ENCODE results near the gene FANK1. TPM values are rescaled to one million over a fixed set of nuclear protein-coding genes. Genes with fewer than 3 reads are reported as not detected.
A peak's percentile ranks its signal among the peaks of the same experiment; 100 is the strongest.
"Not testable (repeated sequence)": the region's sequence is repeated elsewhere in the genome, so short reads cannot be mapped to it uniquely, and the experiment has no call there.

The FANK1 gene
- total and polyA plus RNA-seq, 4 donors = 3.7 to 19.1 (median 10.0) TPM

- Histone ChIP-seq H3K27me3 (ENCODE audit: control insufficient read depth, insufficient read depth, low read length) (no peaks in the 10 kb centered on the region), H3K4me1 (ENCODE audit: control insufficient read depth, insufficient read depth, low read length) (no peaks in the 10 kb centered on the region), H3K36me3 (ENCODE audit: control insufficient read depth, insufficient read depth, low read length) (no peaks in the 10 kb centered on the region), H3K27ac (ENCODE audit: low read depth, low read length) (no peak overlapping the region), H3K9me3 (ENCODE audit: control insufficient read depth, insufficient read depth, low read length) (no peaks in the 10 kb centered on the region), H3K4me3 (ENCODE audit: low read depth, low read length) (no peak overlapping the region)
- WGBS (ENCODE audit: insufficient coverage) = no CpG with 5 or more reads among the region's 3 CpGs
- no peak for DNase-seq (ENCODE audit: low read depth in 4 of 6, low spot score in 6 of 6)
Measured at GRCh38 chr10:125886914-125887512, 9.4 kb upstream of the FANK1 start.

GRCh38 chr10:125889441-125889840 is 6.9 kb upstream of the FANK1 start:
- H3K36me3 ChIP-seq (ENCODE audit: control insufficient read depth, insufficient read depth, low read length) = not testable (repeated sequence)

GRCh38 chr10:125892402-125892801 is 4.0 kb upstream of the FANK1 start:
- H3K27me3 ChIP-seq (ENCODE audit: control insufficient read depth, insufficient read depth, low read length); H3K9me3 ChIP-seq (ENCODE audit: control insufficient read depth, insufficient read depth, low read length): not testable (repeated sequence)
- WGBS (ENCODE audit: insufficient coverage) = 73% methylated on average over 4 of the region's 5 CpGs

More at GRCh38 chr10:125889441-125889840, 6.9 kb upstream of the FANK1 start:
- WGBS (ENCODE audit: insufficient coverage) = no CpG with 5 or more reads among the region's 4 CpGs
- not testable (repeated sequence) for H3K27ac ChIP-seq (ENCODE audit: low read depth, low read length); DNase-seq (ENCODE audit: low read depth in 4 of 6, low spot score in 6 of 6); H3K4me1 ChIP-seq (ENCODE audit: control insufficient read depth, insufficient read depth, low read length); H3K4me3 ChIP-seq (ENCODE audit: low read depth, low read length); H3K9me3 ChIP-seq (ENCODE audit: control insufficient read depth, insufficient read depth, low read length); H3K27me3 ChIP-seq (ENCODE audit: control insufficient read depth, insufficient read depth, low read length)

GRCh38 chr10:125894176-125894575 is 2.2 kb upstream of the FANK1 start:
- H3K27me3 ChIP-seq (ENCODE audit: control insufficient read depth, insufficient read depth, low read length); DNase-seq (ENCODE audit: low read depth in 4 of 6, low spot score in 6 of 6); H3K4me3 ChIP-seq (ENCODE audit: low read depth, low read length); H3K27ac ChIP-seq (ENCODE audit: low read depth, low read length); H3K36me3 ChIP-seq (ENCODE audit: control insufficient read depth, insufficient read depth, low read length); H3K9me3 ChIP-seq (ENCODE audit: control insufficient read depth, insufficient read depth, low read length); H3K4me1 ChIP-seq (ENCODE audit: control insufficient read depth, insufficient read depth, low read length): not testable (repeated sequence)
- 60% methylated on average over 2 of the region's 3 CpGs for WGBS (ENCODE audit: insufficient coverage)

More at GRCh38 chr10:125892402-125892801, 4.0 kb upstream of the FANK1 start:
- not testable (repeated sequence) for H3K27ac ChIP-seq (ENCODE audit: low read depth, low read length); H3K4me3 ChIP-seq (ENCODE audit: low read depth, low read length); DNase-seq (ENCODE audit: low read depth in 4 of 6, low spot score in 6 of 6); H3K36me3 ChIP-seq (ENCODE audit: control insufficient read depth, insufficient read depth, low read length); H3K4me1 ChIP-seq (ENCODE audit: control insufficient read depth, insufficient read depth, low read length)

- peak in 3 of 6 donors; percentile 25 to 73 (median 70) for DNase-seq (ENCODE audit: low read depth in 4 of 6, low spot score in 6 of 6)
- peak overlapping the region; percentile 50 for H3K4me3 ChIP-seq (ENCODE audit: low read depth, low read length)
- WGBS (ENCODE audit: insufficient coverage) = 21% methylated on average over 48 of the region's 50 CpGs
- not testable (repeated sequence) for H3K36me3 ChIP-seq (ENCODE audit: control insufficient read depth, insufficient read depth, low read length); H3K4me1 ChIP-seq (ENCODE audit: control insufficient read depth, insufficient read depth, low read length); H3K27ac ChIP-seq (ENCODE audit: low read depth, low read length); H3K9me3 ChIP-seq (ENCODE audit: control insufficient read depth, insufficient read depth, low read length); H3K27me3 ChIP-seq (ENCODE audit: control insufficient read depth, insufficient read depth, low read length)
Measured at GRCh38 chr10:125895130-125896087, 955 bp upstream of the FANK1 start.

GRCh38 chr10:125897317-125897716 is 953 bp downstream of the FANK1 start:
- not testable (repeated sequence) for H3K4me1 ChIP-seq (ENCODE audit: control insufficient read depth, insufficient read depth, low read length); H3K9me3 ChIP-seq (ENCODE audit: control insufficient read depth, insufficient read depth, low read length); DNase-seq (ENCODE audit: low read depth in 4 of 6, low spot score in 6 of 6); H3K27me3 ChIP-seq (ENCODE audit: control insufficient read depth, insufficient read depth, low read length); H3K36me3 ChIP-seq (ENCODE audit: control insufficient read depth, insufficient read depth, low read length); H3K27ac ChIP-seq (ENCODE audit: low read depth, low read length)
- peak overlapping the region; percentile 58 for H3K4me3 ChIP-seq (ENCODE audit: low read depth, low read length)
- no CpG with 5 or more reads among the region's 4 CpGs for WGBS (ENCODE audit: insufficient coverage)

GRCh38 chr10:125900963-125901362 is 4.6 kb downstream of the FANK1 start:
- H3K27ac ChIP-seq (ENCODE audit: low read depth, low read length); H3K36me3 ChIP-seq (ENCODE audit: control insufficient read depth, insufficient read depth, low read length); DNase-seq (ENCODE audit: low read depth in 4 of 6, low spot score in 6 of 6); H3K9me3 ChIP-seq (ENCODE audit: control insufficient read depth, insufficient read depth, low read length); H3K4me3 ChIP-seq (ENCODE audit: low read depth, low read length); H3K27me3 ChIP-seq (ENCODE audit: control insufficient read depth, insufficient read depth, low read length); H3K4me1 ChIP-seq (ENCODE audit: control insufficient read depth, insufficient read depth, low read length): not testable (repeated sequence)
- no CpG with 5 or more reads among the region's 3 CpGs for WGBS (ENCODE audit: insufficient coverage)

- H3K27ac ChIP-seq (ENCODE audit: low read depth, low read length); H3K4me1 ChIP-seq (ENCODE audit: control insufficient read depth, insufficient read depth, low read length); H3K4me3 ChIP-seq (ENCODE audit: low read depth, low read length); H3K9me3 ChIP-seq (ENCODE audit: control insufficient read depth, insufficient read depth, low read length); DNase-seq (ENCODE audit: low read depth in 4 of 6, low spot score in 6 of 6); H3K27me3 ChIP-seq (ENCODE audit: control insufficient read depth, insufficient read depth, low read length); H3K36me3 ChIP-seq (ENCODE audit: control insufficient read depth, insufficient read depth, low read length): not testable (repeated sequence)
- WGBS (ENCODE audit: insufficient coverage) = no CpG with 5 or more reads among the region's 3 CpGs
Measured at GRCh38 chr10:125903135-125903640, 6.8 kb downstream of the FANK1 start.

- whole genome bisulfite sequencing (ENCODE audit: insufficient coverage) = 100% methylated on average over 1 of the region's 5 CpGs
- DNase-seq (ENCODE audit: low read depth in 4 of 6, low spot score in 6 of 6); H3K4me1 ChIP-seq (ENCODE audit: control insufficient read depth, insufficient read depth, low read length); H3K27ac ChIP-seq (ENCODE audit: low read depth, low read length); H3K4me3 ChIP-seq (ENCODE audit: low read depth, low read length); H3K9me3 ChIP-seq (ENCODE audit: control insufficient read depth, insufficient read depth, low read length); H3K36me3 ChIP-seq (ENCODE audit: control insufficient read depth, insufficient read depth, low read length); H3K27me3 ChIP-seq (ENCODE audit: control insufficient read depth, insufficient read depth, low read length): not testable (repeated sequence)
Measured at GRCh38 chr10:125905069-125905994, 9.0 kb downstream of the FANK1 start.
